GM21717 (cell line): ENCODE results near the gene ADA.

Experiments used
- ATAC-seq: cut with Tn5 transposase; IDR thresholded peaks from one replicate; pipeline ENCODE4 v1.9.1; 2021; ENCODE audit warnings: mild to moderate bottlenecking, moderate library complexity; ENCODE audit not compliant: unreplicated experiment

ADA gene

DNA sequence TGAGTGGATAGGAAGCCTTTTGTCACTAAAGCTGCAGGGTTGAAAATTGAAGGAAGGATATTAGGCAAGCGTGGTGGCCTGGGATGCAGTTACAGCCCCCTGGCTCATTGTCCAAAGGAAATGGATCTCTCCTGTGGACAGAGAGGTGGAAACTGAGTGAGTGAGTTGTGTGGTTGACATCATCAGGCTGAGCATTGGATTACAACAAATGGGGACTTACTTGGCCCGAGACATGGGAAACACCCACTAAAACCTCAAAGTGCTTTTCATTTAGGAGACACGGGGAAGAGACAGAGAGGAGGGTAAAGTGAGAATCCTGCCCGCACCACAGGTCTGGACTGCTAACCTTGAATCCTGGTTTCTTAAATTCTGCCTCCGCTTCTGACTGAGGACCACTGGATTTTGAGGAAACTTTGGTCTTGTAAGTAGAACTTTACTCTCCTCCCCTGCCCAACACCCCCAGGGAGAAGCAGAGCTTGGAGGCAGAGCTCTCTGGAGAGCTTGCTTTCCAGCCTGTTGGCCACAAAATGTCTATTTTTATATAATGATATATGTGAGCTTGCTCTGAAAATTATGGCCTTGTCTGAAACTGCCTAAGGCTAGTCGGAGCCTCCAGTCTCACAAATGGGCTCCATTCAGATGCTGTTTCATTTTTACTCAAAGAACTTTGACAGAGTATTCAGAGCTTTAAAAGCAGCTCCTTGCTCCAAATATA is 69.0 kb downstream of the ADA start, which contains the start of gene PKIG:
PKIG (plus strand) TSS at position 269 of the 715 bp plus-strand sequence. CDS start 31,978 bp downstream, outside the sequence.
- no peak for ATAC-seq

DNA sequence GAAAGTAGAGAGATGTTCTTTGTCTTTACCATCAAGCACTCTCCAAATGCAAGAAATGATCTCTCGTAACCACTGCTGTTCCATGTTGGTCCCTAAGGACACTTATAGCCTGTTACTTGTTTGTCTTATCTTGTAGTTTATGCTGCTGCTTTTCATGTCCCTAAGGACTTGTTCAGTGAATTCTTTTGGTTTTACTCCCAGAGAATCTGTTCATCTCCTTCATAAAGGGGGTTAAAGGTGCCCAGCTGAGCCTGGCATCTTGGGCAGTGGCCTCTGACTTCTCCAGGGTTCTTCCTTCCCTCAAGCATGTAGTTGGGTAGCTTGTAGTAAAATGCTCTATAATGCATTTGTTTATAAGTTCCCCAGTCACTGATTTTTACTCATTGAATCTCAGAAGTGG is 70.0 kb downstream of the ADA start:
- ATAC-seq, result no peak

DNA sequence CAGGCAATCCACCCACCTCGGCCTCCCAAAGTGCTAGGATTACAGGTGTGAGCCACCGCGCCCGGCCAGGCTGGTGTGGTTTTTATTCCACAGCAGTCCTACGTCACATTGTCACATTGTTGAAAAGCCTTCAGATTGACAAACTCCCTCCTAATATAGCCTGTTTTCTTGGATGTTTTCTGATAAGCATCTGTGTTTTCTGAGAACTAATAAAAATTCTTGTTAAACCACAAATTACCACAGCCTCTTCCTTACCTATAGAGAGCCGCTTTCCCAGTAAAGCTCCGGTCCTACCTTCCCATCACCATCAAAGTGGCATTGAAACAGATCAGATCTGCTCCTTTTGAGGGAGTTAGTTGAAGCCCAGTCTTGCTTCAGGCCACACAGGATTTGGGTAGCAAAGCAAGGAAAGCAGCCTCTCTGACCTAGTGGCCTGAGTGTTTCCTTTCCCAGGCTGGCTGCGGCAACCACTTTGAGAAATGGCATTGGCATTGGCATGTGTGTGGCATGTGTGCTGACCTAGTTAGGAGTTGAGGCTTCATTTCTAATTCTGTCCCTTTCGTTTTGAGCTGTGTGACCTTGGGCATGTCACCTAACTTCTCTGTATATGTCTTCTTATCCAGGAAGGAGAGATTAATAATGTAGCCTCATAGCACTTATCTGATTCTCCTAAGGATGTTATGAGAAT is 70.8 kb downstream of the ADA start:
- no peak for ATAC-seq

DNA sequence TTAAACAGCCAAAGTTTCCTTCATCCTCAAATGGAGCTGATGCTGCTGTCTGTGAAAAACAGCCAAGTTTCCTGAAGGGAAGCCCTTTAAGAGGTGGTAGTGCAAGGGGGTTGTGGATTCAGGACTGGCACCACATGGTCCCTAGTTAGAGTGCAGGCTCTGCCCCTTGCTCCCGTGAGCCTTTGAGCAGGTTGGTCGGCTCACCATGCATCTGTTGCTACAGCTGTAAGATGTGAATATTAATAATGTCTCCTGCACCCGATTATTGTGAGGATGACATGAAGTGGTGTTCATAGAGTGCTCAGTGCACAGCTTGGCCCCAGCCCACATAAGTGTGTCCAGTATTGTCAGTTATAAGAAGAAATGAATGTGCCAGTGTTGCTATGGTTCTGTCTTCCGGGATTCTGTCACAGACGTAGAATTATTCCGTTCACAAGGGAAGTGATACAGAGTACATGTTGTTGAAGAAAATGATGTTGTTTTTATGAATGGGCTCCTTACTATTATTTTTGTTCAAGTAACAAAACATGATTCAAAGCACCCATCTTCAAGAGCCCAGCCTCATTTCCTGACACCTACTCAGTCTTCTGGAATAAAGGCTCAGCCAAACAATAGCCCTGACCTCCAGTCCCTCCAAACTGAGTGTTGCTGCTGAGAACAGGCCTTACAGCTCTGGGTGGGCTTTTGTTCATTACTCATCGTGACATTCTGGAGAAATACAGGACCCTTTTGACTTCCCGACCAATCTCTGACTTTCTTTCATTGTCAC is 72.0 kb downstream of the ADA start:
- ATAC-seq, result no peak

DNA sequence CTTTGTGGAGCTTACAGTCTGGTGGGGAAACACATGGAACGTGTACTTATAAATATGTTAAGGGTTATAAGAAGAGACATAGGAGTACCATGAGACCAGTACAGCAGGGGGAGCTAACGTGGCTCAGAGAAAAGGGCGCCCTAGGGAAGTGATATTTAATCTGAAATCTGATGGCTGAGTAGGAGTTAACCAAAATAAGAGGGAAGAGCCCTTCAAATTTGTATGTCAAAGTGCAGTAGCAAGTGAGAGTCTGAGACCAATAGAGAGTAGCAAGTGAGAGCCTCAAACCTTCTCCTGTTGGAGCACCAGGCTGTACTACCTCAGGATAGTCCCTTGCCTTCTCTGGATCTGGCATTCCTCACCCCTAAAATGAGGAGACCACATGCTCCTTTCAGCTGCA is 75.2 kb downstream of the ADA start:
- no peak for ATAC-seq

DNA sequence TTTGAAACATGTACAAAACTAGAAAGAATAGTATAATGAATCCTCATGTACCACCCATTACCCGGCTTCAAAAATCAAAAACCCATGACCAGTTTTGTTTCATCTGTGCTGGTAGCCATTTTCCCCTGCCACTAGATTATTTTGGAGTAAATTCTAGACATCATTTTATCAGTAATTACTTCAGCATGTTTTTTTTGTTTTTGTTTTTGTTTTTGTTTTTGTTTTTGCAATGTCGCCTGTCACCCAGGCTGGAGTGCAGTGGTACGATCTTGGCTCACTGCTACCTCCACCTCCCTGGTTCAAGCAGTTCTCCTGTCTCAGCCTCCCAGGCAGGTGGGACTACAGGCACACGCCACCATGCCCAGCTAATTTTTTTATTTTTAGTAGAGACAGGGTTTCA is 77.1 kb downstream of the ADA start:
- ATAC-seq, result no peak

DNA sequence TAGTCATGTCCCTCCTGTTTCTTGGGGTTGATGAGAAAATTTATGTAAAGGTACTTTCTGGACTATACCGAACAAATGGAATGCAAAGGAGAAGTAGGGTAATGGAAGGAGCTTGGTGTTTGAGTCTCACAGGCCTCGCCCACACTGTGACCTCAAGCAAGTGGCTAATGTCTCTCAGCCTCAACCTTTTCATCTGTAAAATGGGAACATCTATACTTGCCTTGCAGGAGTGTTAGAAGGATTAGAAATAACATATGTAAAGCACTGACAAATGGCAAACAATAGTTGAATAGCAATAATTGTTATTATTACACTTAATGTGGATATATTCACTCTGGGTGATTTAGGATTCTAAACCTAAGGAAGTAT is 78.0 kb downstream of the ADA start:
- no peak for ATAC-seq

DNA sequence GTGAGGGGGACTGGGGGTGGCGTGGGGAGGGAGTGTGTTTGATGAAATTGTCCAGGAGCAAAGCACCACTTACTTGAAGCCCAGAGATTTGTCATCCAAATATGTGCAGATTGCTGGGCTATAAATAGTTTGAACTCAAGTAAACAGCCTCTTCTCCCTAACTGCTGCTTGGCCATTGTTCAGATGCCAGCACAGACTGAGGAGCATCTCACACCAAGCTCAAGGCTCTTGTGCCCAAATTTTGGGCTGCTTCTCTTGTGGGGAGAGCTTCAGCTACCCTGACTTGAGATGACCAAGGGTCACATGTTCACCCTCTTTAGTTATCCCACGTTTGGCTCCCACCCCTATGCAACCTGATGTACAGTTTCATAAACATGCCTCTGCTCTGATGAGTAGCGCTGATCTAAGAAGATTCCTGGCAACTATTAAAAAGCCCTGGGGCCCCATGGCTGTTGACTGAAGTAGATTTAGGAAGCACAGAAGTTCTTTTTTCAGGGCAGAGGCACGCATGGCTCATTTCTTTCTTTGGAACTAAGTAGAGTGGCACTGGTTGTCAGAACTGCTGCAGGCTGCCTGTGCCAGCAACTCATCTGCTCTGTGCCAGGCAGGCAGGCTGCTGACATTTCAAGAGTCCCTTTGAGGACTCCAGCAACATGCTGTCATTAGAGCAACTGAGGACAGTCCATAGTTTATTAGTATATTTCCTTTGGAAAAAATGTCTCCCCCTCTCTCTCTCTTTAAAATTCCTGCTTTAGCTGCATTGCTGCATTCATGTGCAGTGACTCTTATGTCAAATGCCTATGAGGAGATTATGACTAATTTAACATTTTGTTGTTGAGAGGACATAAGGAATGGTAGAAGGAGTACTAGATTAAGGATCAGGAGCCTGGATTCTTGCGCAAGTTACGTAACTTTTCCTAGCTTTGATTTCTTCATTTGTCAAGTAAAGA is 78.7 kb downstream of the ADA start:
- no peak for ATAC-seq

DNA sequence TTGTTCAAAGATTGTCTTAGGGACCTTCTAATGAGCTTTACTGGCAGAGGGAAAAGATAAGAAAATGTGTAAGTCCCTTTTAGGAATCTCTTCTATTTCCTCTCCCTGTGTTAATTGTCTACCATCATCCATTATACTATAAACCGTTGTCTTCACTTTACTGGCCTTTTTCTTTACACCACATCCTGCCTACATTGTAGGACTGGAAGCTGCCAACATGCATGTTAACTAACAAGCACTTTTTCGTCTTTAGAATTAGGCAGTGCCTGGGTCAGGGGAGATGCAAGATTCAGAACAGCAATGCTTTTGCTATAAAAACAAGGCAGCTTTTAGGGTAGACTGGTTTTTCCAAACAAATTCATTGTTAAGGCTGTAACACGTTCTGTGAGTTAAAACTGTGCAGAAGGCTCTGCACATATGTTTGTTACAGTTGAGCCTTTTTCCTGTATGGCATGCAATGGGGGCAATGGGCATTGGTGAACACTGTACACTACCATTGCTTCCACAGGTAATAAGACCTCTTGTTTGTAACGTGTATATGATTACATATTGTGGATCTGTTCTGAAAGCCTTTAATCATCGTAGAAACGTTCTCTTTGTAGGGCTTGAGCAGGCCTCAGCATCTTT is 80.0 kb downstream of the ADA start:
- ATAC-seq, result no peak

DNA sequence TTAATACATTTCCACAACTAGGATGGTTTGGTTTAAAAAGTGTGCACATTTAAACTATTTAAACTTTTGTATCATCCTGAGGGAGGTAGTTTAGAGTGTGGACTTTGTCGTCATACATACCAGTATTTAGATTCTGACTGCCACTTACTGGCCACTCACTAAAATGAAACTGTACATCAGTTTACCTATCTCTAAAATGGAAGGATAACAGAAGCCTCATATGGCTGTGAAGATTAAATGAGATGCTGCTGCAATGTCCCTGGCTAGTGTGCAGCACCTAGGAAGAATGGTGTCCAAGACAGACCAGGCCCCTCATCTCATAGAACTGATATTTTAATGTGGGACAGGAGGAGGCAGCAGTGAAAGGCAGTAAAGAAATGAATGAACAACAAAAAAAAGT is 81.1 kb downstream of the ADA start:
- ATAC-seq, result no peak
